Measurements from ENCODE around the gene KCTD2. TPM values are rescaled to one million over a fixed set of nuclear protein-coding genes. Genes with fewer than 3 reads are reported as not detected.

KCTD2 gene
- total and polyA plus RNA-seq, 2 donors: 15.4 to 29.1 TPM

- no peak overlapping the region for H3K4me3 ChIP-seq (ENCODE audit: low read depth, low read length)
- no peaks in the 10 kb centered on the region for H3K36me3 ChIP-seq (ENCODE audit: insufficient read depth)
- peaks cover 2% of the 10 kb centered on the region for H3K4me1 ChIP-seq (ENCODE audit: insufficient read depth)
- H3K27ac ChIP-seq (ENCODE audit: low read depth): no peak overlapping the region
- peak; percentile 78 for DNase-seq (ENCODE audit: extremely low spot score)
- WGBS: 62% methylated on average over 14 of the region's 14 CpGs
Measured at GRCh38 chr17:75096082-75096625, 49.1 kb downstream of the KCTD2 start.

- no peak for DNase-seq (ENCODE audit: extremely low spot score)
- 97% methylated on average over 7 of the region's 7 CpGs for WGBS
- no peak overlapping the region for H3K27ac ChIP-seq (ENCODE audit: low read depth)
- no peak overlapping the region for H3K4me3 ChIP-seq (ENCODE audit: low read depth, low read length)
- peaks cover 2% of the 10 kb centered on the region for H3K4me1 ChIP-seq (ENCODE audit: insufficient read depth)
- peaks cover 2% of the 10 kb centered on the region for H3K36me3 ChIP-seq (ENCODE audit: insufficient read depth)
Measured at GRCh38 chr17:75097865-75098264, 50.8 kb downstream of the KCTD2 start.

GRCh38 chr17:75098861-75099260, 51.8 kb downstream of the KCTD2 start:
- peaks cover 2% of the 10 kb centered on the region for H3K4me1 ChIP-seq (ENCODE audit: insufficient read depth)
- no peak overlapping the region for H3K27ac ChIP-seq (ENCODE audit: low read depth)
- no peak for DNase-seq (ENCODE audit: extremely low spot score)
- no peak overlapping the region for H3K4me3 ChIP-seq (ENCODE audit: low read depth, low read length)
- peaks cover 2% of the 10 kb centered on the region for H3K36me3 ChIP-seq (ENCODE audit: insufficient read depth)
- 95% methylated on average over 7 of the region's 7 CpGs for WGBS

GRCh38 chr17:75099881-75100595, 53.0 kb downstream of the KCTD2 start:
- WGBS: 96% methylated on average over 31 of the region's 31 CpGs
- no peak for DNase-seq (ENCODE audit: extremely low spot score)
- Histone ChIP-seq H3K4me3 (ENCODE audit: low read depth, low read length) (no peak overlapping the region), H3K4me1 (ENCODE audit: insufficient read depth) (no peaks in the 10 kb centered on the region), H3K36me3 (ENCODE audit: insufficient read depth) (peaks cover 2% of the 10 kb centered on the region), H3K27ac (ENCODE audit: low read depth) (no peak overlapping the region)

- DNase-seq (ENCODE audit: extremely low spot score): no peak
- Histone ChIP-seq H3K27ac (ENCODE audit: low read depth) (no peak overlapping the region), H3K4me1 (ENCODE audit: insufficient read depth) (no peaks in the 10 kb centered on the region), H3K4me3 (ENCODE audit: low read depth, low read length) (no peak overlapping the region), H3K36me3 (ENCODE audit: insufficient read depth) (peaks cover 2% of the 10 kb centered on the region)
- 70% methylated on average over 12 of the region's 12 CpGs for WGBS
Measured at GRCh38 chr17:75102385-75102821, 55.4 kb downstream of the KCTD2 start.

GRCh38 chr17:75103601-75104554, 56.9 kb downstream of the KCTD2 start:
- Histone ChIP-seq H3K36me3 (ENCODE audit: insufficient read depth) (peaks cover 2% of the 10 kb centered on the region), H3K27ac (ENCODE audit: low read depth) (no peak overlapping the region), H3K4me1 (ENCODE audit: insufficient read depth) (no peaks in the 10 kb centered on the region), H3K4me3 (ENCODE audit: low read depth, low read length) (no peak overlapping the region)
- WGBS: 89% methylated on average over 14 of the region's 14 CpGs
- DNase-seq (ENCODE audit: extremely low spot score): no peak

GRCh38 chr17:75105126-75106080, 58.4 kb downstream of the KCTD2 start:
- Histone ChIP-seq H3K4me1 (ENCODE audit: insufficient read depth) (no peaks in the 10 kb centered on the region), H3K27ac (ENCODE audit: low read depth) (no peak overlapping the region), H3K4me3 (ENCODE audit: low read depth, low read length) (no peak overlapping the region), H3K36me3 (ENCODE audit: insufficient read depth) (peaks cover 2% of the 10 kb centered on the region)
- WGBS: 59% methylated on average over 20 of the region's 20 CpGs
- no peak for DNase-seq (ENCODE audit: extremely low spot score)

GRCh38 chr17:75108193-75108592, 61.2 kb downstream of the KCTD2 start:
- Histone ChIP-seq H3K4me3 (ENCODE audit: low read depth, low read length) (no peak overlapping the region), H3K4me1 (ENCODE audit: insufficient read depth) (no peaks in the 10 kb centered on the region), H3K27ac (ENCODE audit: low read depth) (no peak overlapping the region), H3K36me3 (ENCODE audit: insufficient read depth) (no peaks in the 10 kb centered on the region)
- no peak for DNase-seq (ENCODE audit: extremely low spot score)
- WGBS: 76% methylated on average over 2 of the region's 2 CpGs

- Histone ChIP-seq H3K36me3 (ENCODE audit: insufficient read depth) (no peaks in the 10 kb centered on the region), H3K27ac (ENCODE audit: low read depth) (no peak overlapping the region), H3K4me3 (ENCODE audit: low read depth, low read length) (peak overlapping the region; percentile 85), H3K4me1 (ENCODE audit: insufficient read depth) (no peaks in the 10 kb centered on the region)
- no peak for DNase-seq (ENCODE audit: extremely low spot score)
- 7% methylated on average over 22 of the region's 22 CpGs for WGBS
Measured at GRCh38 chr17:75109046-75109406, 62.0 kb downstream of the KCTD2 start.

GRCh38 chr17:75109407-75110233, 62.6 kb downstream of the KCTD2 start, which contains the start of gene ARMC7:
Gene ARMC7 (plus strand): TSS chr17:75109969. CDS start chr17:75110289, 320 bp downstream.
- peak within 1 kb of the TSS; percentile 85 for H3K4me3 ChIP-seq (ENCODE audit: low read depth, low read length)
- DNase-seq (ENCODE audit: extremely low spot score): no peak
- H3K36me3 ChIP-seq (ENCODE audit: insufficient read depth): no peaks in the 10 kb centered on the region
- no peaks in the 10 kb centered on the region for H3K4me1 ChIP-seq (ENCODE audit: insufficient read depth)
- WGBS: under 1% methylated on average over 68 of the region's 68 CpGs
- peak within 1 kb of the TSS; percentile 72 for H3K27ac ChIP-seq (ENCODE audit: low read depth)

GRCh38 chr17:75110234-75110937, 63.4 kb downstream of the KCTD2 start:
- Histone ChIP-seq H3K27ac (ENCODE audit: low read depth) (no peak overlapping the region), H3K4me3 (ENCODE audit: low read depth, low read length) (peak overlapping the region; percentile 85), H3K4me1 (ENCODE audit: insufficient read depth) (peaks cover 2% of the 10 kb centered on the region), H3K36me3 (ENCODE audit: insufficient read depth) (no peaks in the 10 kb centered on the region)
- DNase-seq (ENCODE audit: extremely low spot score): no peak
- WGBS: 21% methylated on average over 40 of the region's 40 CpGs
